HepG2 (cell line): Measurements from ENCODE around the gene ALG3. TPM values are rescaled to one million over a fixed set of nuclear protein-coding genes. Genes with fewer than 3 reads are reported as not detected.

Experiments used
- DPF2 ChIP-seq: sonication (generic); formaldehyde crosslinking; IDR thresholded peaks from 2 replicates; pipeline ENCODE4 v1.4.0; 2020; ENCODE audit warnings: mild to moderate bottlenecking, low read depth, missing genetic modification reagents, borderline replicate concordance
- HHEX ChIP-seq: IDR thresholded peaks from 2 replicates; pipeline ENCODE4 v1.6.1; 2016; ENCODE audit warnings: control low read depth
- MATR3 ChIP-seq: sonication (generic); formaldehyde crosslinking; IDR thresholded peaks from 2 replicates; pipeline ENCODE4 v1.4.0; 2020; ENCODE audit warnings: missing genetic modification reagents
- NFKB2 ChIP-seq: sonication (generic); formaldehyde crosslinking; IDR thresholded peaks from 2 replicates; pipeline ENCODE4 v1.4.0; 2020; ENCODE audit warnings: missing genetic modification reagents, borderline replicate concordance
- NKX3-1 ChIP-seq: sonication (generic); formaldehyde crosslinking; IDR thresholded peaks from 2 replicates; pipeline ENCODE4 v1.5.0; 2020; ENCODE audit warnings: missing genetic modification reagents
- NR2F2 ChIP-seq: IDR thresholded peaks from 2 replicates; pipeline ENCODE4 v1.6.1; 2012; ENCODE audit warnings: low read depth, inconsistent platforms, borderline replicate concordance
- SP2 ChIP-seq: sonication (generic); formaldehyde crosslinking; IDR thresholded peaks from 2 replicates; pipeline ENCODE4 v1.5.1; 2020; ENCODE audit warnings: mild to moderate bottlenecking, missing genetic modification reagents
- SP4 ChIP-seq: sonication (generic); formaldehyde crosslinking; IDR thresholded peaks from 2 replicates; pipeline ENCODE4 v1.8.1; 2023; ENCODE audit warnings: mild to moderate bottlenecking, missing genetic modification reagents
- TOPORS ChIP-seq: sonication (generic); formaldehyde crosslinking; IDR thresholded peaks from 2 replicates; pipeline ENCODE4 v1.8.0; 2023; ENCODE audit warnings: mild to moderate bottlenecking, missing genetic modification reagents
- ZFAT ChIP-seq: sonication (generic); formaldehyde crosslinking; conservative IDR thresholded peaks from 2 replicates; pipeline ENCODE4 v1.8.1; 2023; ENCODE audit warnings: missing genetic modification reagents, inconsistent platforms
- polyA plus RNA-seq, 8 experiments: library from polyadenylated mRNA; depleted of rRNA in 3 of 8; stranded (reverse) in 7 of 8; unstranded in 1 of 8; fragments of >200 nt; fragmentation: Illumina TruSeq in 4 of 8; extraction: Trizol in 4 of 8; gene quantifications; 2 replicates each; pipeline versions ENCODE4 v1.2.1 to v1.2.3, GENCODE V29; 2011 to 2016; ENCODE audit warnings: low read depth in 4 of 8, missing spikeins in 1 of 8, mixed read lengths in 1 of 8; ENCODE audit not compliant: insufficient read depth in 1 of 8
- total RNA-seq, 5 experiments: library from RNA; depleted of rRNA; stranded (reverse); fragments of >200 nt; fragmentation: Illumina TruSeq; extraction: Trizol; gene quantifications; 2 replicates each; pipeline ENCODE4 v1.2.3, GENCODE V29; 2016; ENCODE audit warnings: low read depth in 1 of 5
- TF ChIP-seq, protein P1 (sequence below): sonication (generic); formaldehyde crosslinking; IDR thresholded peaks from 2 replicates; pipeline ENCODE4 v1.4.0; 2020; ENCODE audit warnings: missing genetic modification reagents
- TF ChIP-seq, protein P2 (sequence below): sonication (generic); formaldehyde crosslinking; IDR thresholded peaks from 2 replicates; pipeline ENCODE4 v1.4.0; 2020; ENCODE audit warnings: mild to moderate bottlenecking, missing genetic modification reagents
- TF ChIP-seq, protein P3 (sequence below): IDR thresholded peaks from 2 replicates; pipeline ENCODE4 v1.6.1; 2018; ENCODE audit warnings: missing genetic modification reagents, mild to moderate bottlenecking, missing compliant biosample characterization

ALG3 gene
- total and polyA plus RNA-seq, 2 of the 13 experiments (the other 11 are each of a cell fraction or from before 2014, with no cell fraction given): 46.6 to 57.1 TPM

DNA sequence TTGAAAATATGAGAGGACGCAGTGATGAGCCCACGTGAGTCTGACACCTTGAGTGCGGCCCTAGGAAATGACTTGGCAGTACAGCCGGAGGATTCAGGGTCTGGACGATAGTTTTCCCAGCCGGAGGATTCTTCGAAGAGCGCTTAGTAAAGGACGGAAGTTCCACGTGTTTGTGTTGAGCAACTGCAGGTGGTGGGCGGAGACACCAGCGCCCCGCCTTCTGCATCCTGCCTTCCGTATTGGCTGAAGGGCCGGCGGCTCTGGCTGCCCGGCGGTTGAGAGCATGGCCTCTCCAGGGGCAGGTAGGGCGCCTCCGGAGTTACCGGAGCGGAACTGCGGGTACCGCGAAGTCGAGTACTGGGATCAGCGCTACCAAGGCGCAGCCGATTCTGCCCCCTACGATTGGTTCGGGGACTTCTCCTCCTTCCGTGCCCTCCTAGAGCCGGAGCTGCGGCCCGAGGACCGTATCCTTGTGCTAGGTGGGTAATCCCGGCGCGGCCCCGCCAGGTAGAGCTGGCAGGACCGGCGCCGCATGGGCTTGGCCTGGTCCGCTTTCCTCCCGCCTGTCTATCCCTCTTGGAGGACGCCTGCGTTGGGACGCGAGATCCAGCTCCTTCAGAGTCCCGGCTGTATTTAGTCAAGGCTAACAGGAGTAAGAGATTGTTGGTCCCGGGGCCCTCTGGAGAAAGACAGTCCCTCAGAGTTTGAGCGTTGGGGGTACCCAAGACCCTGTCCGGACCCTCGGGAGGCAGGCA is 827 bp upstream of the ALG3 start, which contains the start of gene EEF1AKMT4 (continued):
- TF ChIP-seq, protein P1, sequence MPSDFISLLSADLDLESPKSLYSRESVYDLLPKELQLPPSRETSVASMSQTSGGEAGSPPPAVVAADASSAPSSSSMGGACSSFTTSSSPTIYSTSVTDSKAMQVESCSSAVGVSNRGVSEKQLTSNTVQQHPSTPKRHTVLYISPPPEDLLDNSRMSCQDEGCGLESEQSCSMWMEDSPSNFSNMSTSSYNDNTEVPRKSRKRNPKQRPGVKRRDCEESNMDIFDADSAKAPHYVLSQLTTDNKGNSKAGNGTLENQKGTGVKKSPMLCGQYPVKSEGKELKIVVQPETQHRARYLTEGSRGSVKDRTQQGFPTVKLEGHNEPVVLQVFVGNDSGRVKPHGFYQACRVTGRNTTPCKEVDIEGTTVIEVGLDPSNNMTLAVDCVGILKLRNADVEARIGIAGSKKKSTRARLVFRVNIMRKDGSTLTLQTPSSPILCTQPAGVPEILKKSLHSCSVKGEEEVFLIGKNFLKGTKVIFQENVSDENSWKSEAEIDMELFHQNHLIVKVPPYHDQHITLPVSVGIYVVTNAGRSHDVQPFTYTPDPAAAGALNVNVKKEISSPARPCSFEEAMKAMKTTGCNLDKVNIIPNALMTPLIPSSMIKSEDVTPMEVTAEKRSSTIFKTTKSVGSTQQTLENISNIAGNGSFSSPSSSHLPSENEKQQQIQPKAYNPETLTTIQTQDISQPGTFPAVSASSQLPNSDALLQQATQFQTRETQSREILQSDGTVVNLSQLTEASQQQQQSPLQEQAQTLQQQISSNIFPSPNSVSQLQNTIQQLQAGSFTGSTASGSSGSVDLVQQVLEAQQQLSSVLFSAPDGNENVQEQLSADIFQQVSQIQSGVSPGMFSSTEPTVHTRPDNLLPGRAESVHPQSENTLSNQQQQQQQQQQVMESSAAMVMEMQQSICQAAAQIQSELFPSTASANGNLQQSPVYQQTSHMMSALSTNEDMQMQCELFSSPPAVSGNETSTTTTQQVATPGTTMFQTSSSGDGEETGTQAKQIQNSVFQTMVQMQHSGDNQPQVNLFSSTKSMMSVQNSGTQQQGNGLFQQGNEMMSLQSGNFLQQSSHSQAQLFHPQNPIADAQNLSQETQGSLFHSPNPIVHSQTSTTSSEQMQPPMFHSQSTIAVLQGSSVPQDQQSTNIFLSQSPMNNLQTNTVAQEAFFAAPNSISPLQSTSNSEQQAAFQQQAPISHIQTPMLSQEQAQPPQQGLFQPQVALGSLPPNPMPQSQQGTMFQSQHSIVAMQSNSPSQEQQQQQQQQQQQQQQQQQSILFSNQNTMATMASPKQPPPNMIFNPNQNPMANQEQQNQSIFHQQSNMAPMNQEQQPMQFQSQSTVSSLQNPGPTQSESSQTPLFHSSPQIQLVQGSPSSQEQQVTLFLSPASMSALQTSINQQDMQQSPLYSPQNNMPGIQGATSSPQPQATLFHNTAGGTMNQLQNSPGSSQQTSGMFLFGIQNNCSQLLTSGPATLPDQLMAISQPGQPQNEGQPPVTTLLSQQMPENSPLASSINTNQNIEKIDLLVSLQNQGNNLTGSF (CRISPR knock-in tag): peak; percentile 68; the same call in 1 of the 2 replicates
- TF ChIP-seq HHEX (CRISPR knock-in tag): no peak
- TF ChIP-seq, protein P2, sequence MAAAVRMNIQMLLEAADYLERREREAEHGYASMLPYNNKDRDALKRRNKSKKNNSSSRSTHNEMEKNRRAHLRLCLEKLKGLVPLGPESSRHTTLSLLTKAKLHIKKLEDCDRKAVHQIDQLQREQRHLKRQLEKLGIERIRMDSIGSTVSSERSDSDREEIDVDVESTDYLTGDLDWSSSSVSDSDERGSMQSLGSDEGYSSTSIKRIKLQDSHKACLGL (CRISPR knock-in tag): peak; percentile 53; the same call in 1 of the 2 replicates
- no peak for TF ChIP-seq TOPORS (CRISPR knock-in tag)
- TF ChIP-seq MATR3 (CRISPR knock-in tag): no peak
- TF ChIP-seq NR2F2: no peak
- 0 out of 2 replicates have a peak, but pooled peaks have one; percentile 20 for TF ChIP-seq NKX3-1
- TF ChIP-seq DPF2 (CRISPR knock-in tag): no peak
- no peak for TF ChIP-seq SP2 (CRISPR knock-in tag)
- TF ChIP-seq ZFAT (CRISPR knock-in tag): peak; percentile 76
- TF ChIP-seq, protein P3, sequence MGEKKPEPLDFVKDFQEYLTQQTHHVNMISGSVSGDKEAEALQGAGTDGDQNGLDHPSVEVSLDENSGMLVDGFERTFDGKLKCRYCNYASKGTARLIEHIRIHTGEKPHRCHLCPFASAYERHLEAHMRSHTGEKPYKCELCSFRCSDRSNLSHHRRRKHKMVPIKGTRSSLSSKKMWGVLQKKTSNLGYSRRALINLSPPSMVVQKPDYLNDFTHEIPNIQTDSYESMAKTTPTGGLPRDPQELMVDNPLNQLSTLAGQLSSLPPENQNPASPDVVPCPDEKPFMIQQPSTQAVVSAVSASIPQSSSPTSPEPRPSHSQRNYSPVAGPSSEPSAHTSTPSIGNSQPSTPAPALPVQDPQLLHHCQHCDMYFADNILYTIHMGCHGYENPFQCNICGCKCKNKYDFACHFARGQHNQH (CRISPR knock-in tag): no peak; the same call in 1 of the 2 replicates
- TF ChIP-seq NFKB2 (CRISPR knock-in tag): peak; percentile 85; the same call in 1 of the 2 replicates
- TF ChIP-seq SP4: peak; percentile 81
